ENCODE measurements around the gene LINS1.

LINS1 gene

DNA sequence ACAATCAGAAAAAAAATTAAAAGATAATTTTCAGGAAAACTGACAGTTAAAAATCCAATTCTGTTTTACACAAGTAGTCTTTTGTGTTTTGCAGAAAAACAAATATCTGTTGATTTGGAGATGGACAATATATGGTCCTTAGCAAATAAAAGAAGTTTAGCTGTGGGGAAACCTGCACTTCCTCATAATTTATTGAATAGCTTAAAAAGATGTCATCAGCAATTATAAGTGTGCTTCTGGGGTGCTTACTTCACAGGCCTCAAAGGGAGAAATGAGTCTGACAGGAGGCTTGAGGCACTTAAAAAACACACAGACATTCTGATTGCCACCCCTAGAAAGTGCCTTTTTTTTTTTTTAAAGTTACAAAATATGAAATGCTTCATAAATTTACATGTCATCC, 41.7 kb downstream of the LINS1 start:
- no peak for DNase-seq
- H3K36me3 Mint-ChIP-seq: peaks cover 31 to 42% of the 10 kb centered on the region in 2 donors

DNA sequence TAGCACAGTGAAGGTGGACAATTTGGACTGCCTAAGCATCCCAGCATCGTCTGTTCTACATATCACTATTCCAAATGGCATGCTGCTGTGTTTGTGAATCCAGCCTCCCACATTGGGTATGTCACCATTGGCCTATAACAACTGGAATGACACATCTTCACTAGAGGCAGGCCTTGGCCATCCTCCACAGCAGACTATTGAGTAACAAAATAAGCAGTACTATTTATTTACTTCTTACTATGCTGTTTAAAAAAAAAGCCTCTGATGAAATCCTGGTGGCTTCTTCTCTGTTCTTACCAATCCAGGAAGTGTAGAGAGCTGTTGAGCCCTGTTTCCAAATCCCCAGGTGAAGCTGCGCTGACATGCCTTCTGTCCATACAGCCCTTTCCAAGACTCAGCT, 42.7 kb downstream of the LINS1 start:
- no peak overlapping the region for H3K27ac Mint-ChIP-seq
- no peaks in the 10 kb centered on the region for H3K9me3 Mint-ChIP-seq
- no peak for ATAC-seq (replicated peaks)
- no peaks in the 10 kb centered on the region for H3K27me3 Mint-ChIP-seq
- H3K36me3 Mint-ChIP-seq: peaks cover 25 to 42% of the 10 kb centered on the region in 2 donors
- DNase-seq: no peak
- no peak overlapping the region for H3K4me3 Mint-ChIP-seq
- peaks cover 0 to 2% of the 10 kb centered on the region in 2 donors for H3K4me1 Mint-ChIP-seq

More for the DNA sequence above, 41.7 kb downstream of the LINS1 start:
- no peak overlapping the region for H3K4me3 Mint-ChIP-seq
- ATAC-seq (replicated peaks): no peak
- no peaks in the 10 kb centered on the region for H3K9me3 Mint-ChIP-seq
- H3K27ac Mint-ChIP-seq: no peak overlapping the region
- H3K27me3 Mint-ChIP-seq: no peaks in the 10 kb centered on the region
- H3K4me1 Mint-ChIP-seq: peaks cover 0 to 2% of the 10 kb centered on the region in 2 donors

DNA sequence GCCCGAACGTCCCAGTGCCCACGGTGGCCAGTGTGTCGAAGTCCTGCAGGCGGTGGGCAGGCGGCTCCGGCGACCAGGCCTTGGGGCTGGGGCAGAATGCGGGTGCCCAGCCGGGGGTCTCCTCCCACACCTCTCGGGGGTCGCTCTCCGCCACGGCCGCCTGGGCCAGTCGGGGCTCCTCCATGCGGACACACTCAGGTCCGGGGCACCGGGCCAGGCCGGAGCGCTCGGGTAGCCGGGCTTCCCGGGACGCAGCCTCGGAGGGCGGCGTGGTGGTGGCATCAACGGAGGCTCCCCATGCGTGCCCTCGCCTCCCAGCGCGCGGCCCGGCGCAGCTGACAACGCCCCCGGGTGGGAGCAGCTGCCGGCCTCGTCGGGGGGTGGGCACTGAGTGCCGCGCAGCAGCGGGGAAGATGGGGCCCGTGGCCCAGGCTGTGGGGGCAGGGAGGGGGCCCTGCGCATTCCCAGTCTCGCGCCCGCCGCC, 43.2 kb downstream of the LINS1 start:
- peaks cover 29 to 45% of the 10 kb centered on the region in 2 donors for H3K36me3 Mint-ChIP-seq
- no peak overlapping the region for H3K4me3 Mint-ChIP-seq
- no peak overlapping the region for H3K27ac Mint-ChIP-seq
- H3K9me3 Mint-ChIP-seq: peaks cover 0 to 2% of the 10 kb centered on the region in 2 donors
- H3K4me1 Mint-ChIP-seq: peaks cover 0 to 2% of the 10 kb centered on the region in 2 donors
- H3K27me3 Mint-ChIP-seq: no peaks in the 10 kb centered on the region
- DNase-seq: no peak
- no peak for ATAC-seq (replicated peaks)

GRCh38 chr15:100553468-100553867, 48.5 kb downstream of the LINS1 start:
- peaks cover 0 to 2% of the 10 kb centered on the region in 2 donors for H3K4me1 Mint-ChIP-seq
- no peaks in the 10 kb centered on the region for H3K27me3 Mint-ChIP-seq
- H3K9me3 Mint-ChIP-seq: peaks cover 0 to 2% of the 10 kb centered on the region in 2 donors
- ATAC-seq (replicated peaks) (no peak), DNase-seq (no peak)
- no peak overlapping the region for H3K4me3 Mint-ChIP-seq
- H3K27ac Mint-ChIP-seq: no peak overlapping the region
- H3K36me3 Mint-ChIP-seq: peaks cover 25 to 46% of the 10 kb centered on the region in 2 donors

DNA sequence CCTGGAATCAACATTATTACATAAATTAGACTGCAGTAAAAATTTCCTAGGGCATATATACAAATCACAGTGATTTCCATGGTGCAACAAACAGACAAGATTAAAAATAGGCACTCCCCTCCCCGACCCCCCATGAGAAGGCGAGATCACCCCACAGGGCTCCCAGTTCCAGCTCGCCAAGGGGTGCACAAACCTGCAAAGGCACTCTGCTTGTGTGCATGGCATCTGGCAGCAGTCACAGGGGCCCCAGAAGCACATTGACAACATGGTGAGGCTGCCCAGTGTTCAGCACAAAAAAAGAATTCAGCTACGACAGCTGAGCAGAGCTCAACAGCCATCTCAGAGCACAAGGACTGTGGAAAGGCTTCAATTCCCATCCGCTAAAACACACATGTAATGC, 54.0 kb downstream of the LINS1 start:
- peaks cover 14 to 18% of the 10 kb centered on the region in 2 donors for H3K36me3 Mint-ChIP-seq
- no peak for DNase-seq
- H3K4me1 Mint-ChIP-seq: no peaks in the 10 kb centered on the region
- H3K27me3 Mint-ChIP-seq: peaks cover 0 to 21% of the 10 kb centered on the region in 2 donors
- H3K4me3 Mint-ChIP-seq: no peak overlapping the region
- H3K9me3 Mint-ChIP-seq: no peaks in the 10 kb centered on the region
- ATAC-seq (replicated peaks): no peak
- H3K27ac Mint-ChIP-seq: no peak overlapping the region

DNA sequence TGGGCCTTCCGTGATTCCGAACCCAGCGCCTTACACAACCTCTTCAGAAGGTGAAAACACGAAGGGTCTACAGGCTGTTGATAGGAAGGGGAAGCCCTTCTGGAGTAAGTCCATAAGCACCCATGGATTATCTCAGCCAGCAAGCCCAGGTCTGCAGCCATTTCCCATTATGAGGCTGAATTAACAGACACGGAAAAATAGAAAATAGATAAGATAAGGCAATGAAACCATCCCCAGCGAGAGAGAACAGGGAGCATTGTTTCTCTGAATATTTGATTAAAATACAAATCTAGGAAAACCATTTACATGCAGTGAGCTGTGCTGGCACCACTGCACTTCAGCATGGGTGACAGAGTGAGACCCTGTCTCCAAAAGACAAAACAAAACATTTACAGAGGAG, 57.0 kb downstream of the LINS1 start:
- no peak for DNase-seq
- Mint-ChIP-seq H3K4me1 (no peaks in the 10 kb centered on the region), H3K27ac (no peak overlapping the region), H3K27me3 (peaks cover 0 to 21% of the 10 kb centered on the region in 2 donors), H3K4me3 (no peak overlapping the region), H3K9me3 (no peaks in the 10 kb centered on the region), H3K36me3 (no peaks in the 10 kb centered on the region)
- ATAC-seq (replicated peaks): no peak

GRCh38 chr15:100544338-100544841, 57.6 kb downstream of the LINS1 start:
- peaks cover 0 to 21% of the 10 kb centered on the region in 2 donors for H3K27me3 Mint-ChIP-seq
- DNase-seq (no peak), ATAC-seq (replicated peaks) (no peak)
- H3K9me3 Mint-ChIP-seq: peaks cover 0 to under 1% of the 10 kb centered on the region in 2 donors
- no peak overlapping the region for H3K27ac Mint-ChIP-seq
- H3K4me3 Mint-ChIP-seq: no peak overlapping the region
- H3K4me1 Mint-ChIP-seq: peaks cover 0 to under 1% of the 10 kb centered on the region in 2 donors
- H3K36me3 Mint-ChIP-seq: no peaks in the 10 kb centered on the region

DNA sequence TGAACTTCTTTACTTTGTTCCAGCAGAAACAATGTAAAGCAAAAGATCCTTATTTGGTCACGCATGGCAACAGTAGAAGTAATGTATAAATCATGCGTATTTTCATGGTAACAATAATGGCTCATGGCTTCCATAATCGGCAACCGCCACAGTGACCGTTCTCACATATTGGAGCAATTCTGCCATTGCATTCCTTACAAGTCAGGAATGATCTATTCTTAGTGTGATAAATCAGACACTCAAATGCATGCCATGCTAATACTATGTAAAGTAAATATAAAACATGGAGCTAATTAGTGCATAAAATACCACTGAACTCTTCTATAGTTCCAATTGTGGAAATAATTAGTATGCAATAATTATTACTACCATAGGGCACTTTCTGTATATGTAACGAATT, 59.7 kb downstream of the LINS1 start:
- ATAC-seq (replicated peaks) (no peak), DNase-seq (no peak)
- Mint-ChIP-seq H3K9me3 (peaks cover 4 to 7% of the 10 kb centered on the region in 2 donors), H3K27ac (no peak overlapping the region), H3K4me1 (peaks cover 7% of the 10 kb centered on the region in 2 donors), H3K27me3 (peaks cover 0 to 21% of the 10 kb centered on the region in 2 donors), H3K4me3 (no peak overlapping the region), H3K36me3 (peaks cover 4 to 5% of the 10 kb centered on the region in 2 donors)

DNA sequence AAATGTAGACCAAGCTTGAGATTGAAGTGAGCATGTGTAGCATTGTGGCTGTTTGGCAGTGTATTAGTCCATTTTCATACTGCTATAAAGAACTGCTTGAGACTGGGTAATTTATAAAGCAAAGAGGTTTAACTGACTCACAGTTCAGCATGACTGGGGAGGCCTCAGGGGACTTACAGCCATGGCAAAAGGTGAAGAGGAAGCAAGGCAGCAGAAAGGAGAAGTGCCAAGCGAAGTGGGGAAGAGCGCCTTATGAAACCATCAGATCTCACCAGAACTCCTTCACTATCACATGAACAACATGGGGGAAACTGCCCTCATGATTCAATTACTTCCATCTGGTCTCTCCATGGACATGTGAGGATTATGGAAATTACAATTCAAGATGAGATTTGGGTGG, 64.7 kb downstream of the LINS1 start:
- H3K4me3 Mint-ChIP-seq: no peak overlapping the region
- DNase-seq: peak; percentile 69
- H3K4me1 Mint-ChIP-seq: peaks cover 14 to 17% of the 10 kb centered on the region in 2 donors
- H3K27ac Mint-ChIP-seq: peak overlapping the region; percentile 60
- peaks cover 4 to 7% of the 10 kb centered on the region in 2 donors for H3K9me3 Mint-ChIP-seq
- ATAC-seq (replicated peaks): peak; percentile 98 to 99
- peaks cover 5 to 11% of the 10 kb centered on the region in 2 donors for H3K27me3 Mint-ChIP-seq
- H3K36me3 Mint-ChIP-seq: peaks cover 4 to 5% of the 10 kb centered on the region in 2 donors

- H3K4me1 Mint-ChIP-seq: peaks cover 14 to 17% of the 10 kb centered on the region in 2 donors
- H3K27me3 Mint-ChIP-seq: peaks cover 9 to 15% of the 10 kb centered on the region in 2 donors
- no peak for ATAC-seq (replicated peaks)
- H3K36me3 Mint-ChIP-seq: peaks cover 4 to 5% of the 10 kb centered on the region in 2 donors
- DNase-seq: no peak
- no peak overlapping the region for H3K4me3 Mint-ChIP-seq
- H3K27ac Mint-ChIP-seq: peak overlapping the region; percentile 60
- peaks cover 4 to 7% of the 10 kb centered on the region in 2 donors for H3K9me3 Mint-ChIP-seq
Observed at GRCh38 chr15:100536733-100537132, 65.3 kb downstream of the LINS1 start.

GRCh38 chr15:100533886-100534285, 68.1 kb downstream of the LINS1 start:
- Mint-ChIP-seq H3K27me3 (peaks cover 19 to 32% of the 10 kb centered on the region in 2 donors), H3K4me1 (peaks cover 12 to 17% of the 10 kb centered on the region in 2 donors), H3K4me3 (no peak overlapping the region), H3K36me3 (peaks cover 2 to 3% of the 10 kb centered on the region in 2 donors), H3K27ac (no peak overlapping the region), H3K9me3 (peaks cover 2 to 4% of the 10 kb centered on the region in 2 donors)
- DNase-seq (no peak), ATAC-seq (replicated peaks) (no peak)

DNA sequence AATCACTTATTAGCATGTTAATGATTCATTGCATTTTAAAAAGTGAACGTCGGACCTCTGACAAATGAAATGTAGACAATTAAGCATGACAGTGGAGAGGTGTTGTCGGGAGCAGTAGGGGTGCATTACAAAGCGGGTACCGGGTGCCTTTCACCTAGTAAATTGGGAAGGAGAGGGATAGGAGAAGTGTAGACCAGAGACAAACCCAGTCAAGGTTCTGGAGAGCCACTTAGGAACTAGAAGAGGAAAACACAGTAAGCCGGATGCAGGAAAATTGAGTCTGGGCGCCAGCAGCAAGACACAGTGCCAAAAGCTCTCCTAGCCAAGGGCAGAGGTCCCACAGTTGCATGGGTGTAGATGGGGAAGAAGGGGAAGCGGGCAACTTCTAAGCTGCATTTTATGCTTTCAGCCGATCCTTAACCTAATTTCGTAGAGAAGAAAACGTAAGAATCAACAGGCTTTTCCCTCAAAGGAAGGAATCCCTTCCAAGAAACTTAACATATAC, 70.1 kb downstream of the LINS1 start:
- DNase-seq (no peak), ATAC-seq (replicated peaks) (no peak)
- peaks cover 24 to 38% of the 10 kb centered on the region in 2 donors for H3K27me3 Mint-ChIP-seq
- no peaks in the 10 kb centered on the region for H3K9me3 Mint-ChIP-seq
- H3K4me1 Mint-ChIP-seq: peaks cover 3 to 7% of the 10 kb centered on the region in 2 donors
- H3K4me3 Mint-ChIP-seq: no peak overlapping the region
- no peaks in the 10 kb centered on the region for H3K36me3 Mint-ChIP-seq
- H3K27ac Mint-ChIP-seq: no peak overlapping the region

GRCh38 chr15:100531204-100531603, 70.8 kb downstream of the LINS1 start:
- Mint-ChIP-seq H3K27ac (no peak overlapping the region), H3K9me3 (no peaks in the 10 kb centered on the region), H3K4me3 (no peak overlapping the region), H3K36me3 (no peaks in the 10 kb centered on the region), H3K4me1 (peaks cover 0 to under 1% of the 10 kb centered on the region in 2 donors), H3K27me3 (peaks cover 26 to 38% of the 10 kb centered on the region in 2 donors)
- DNase-seq: no peak
- ATAC-seq (replicated peaks): no peak

DNA sequence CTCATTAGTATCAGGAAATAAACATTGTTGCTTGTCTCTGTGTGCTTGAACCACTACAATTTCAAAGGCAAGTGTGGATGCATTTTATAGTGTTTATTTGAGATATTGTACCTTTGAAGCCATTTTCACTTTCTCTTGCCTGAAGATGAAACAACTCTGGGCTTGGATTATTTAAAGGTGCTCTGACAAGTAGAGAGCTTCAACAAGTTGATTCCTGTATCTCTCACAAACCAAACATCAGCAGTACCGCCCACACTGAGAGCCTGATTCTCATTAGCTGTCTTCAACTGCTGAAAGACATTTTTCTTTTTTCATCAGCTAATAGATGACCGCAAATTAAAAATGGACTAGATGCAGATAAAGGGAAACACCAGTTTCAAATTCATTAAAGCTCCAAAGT, 72.4 kb downstream of the LINS1 start:
- Mint-ChIP-seq H3K27ac (no peak overlapping the region), H3K27me3 (peaks cover 29 to 38% of the 10 kb centered on the region in 2 donors), H3K4me1 (no peaks in the 10 kb centered on the region), H3K9me3 (no peaks in the 10 kb centered on the region), H3K4me3 (no peak overlapping the region), H3K36me3 (no peaks in the 10 kb centered on the region)
- DNase-seq (no peak), ATAC-seq (replicated peaks) (no peak)

- DNase-seq: no peak
- Mint-ChIP-seq H3K36me3 (no peaks in the 10 kb centered on the region), H3K4me1 (no peaks in the 10 kb centered on the region), H3K27ac (no peak within 1 kb of the TSS), H3K4me3 (no peak within 1 kb of the TSS), H3K9me3 (no peaks in the 10 kb centered on the region), H3K27me3 (peaks cover 29 to 44% of the 10 kb centered on the region in 2 donors)
- ATAC-seq (replicated peaks): no peak
Observed at GRCh38 chr15:100528833-100529428, 73.1 kb downstream of the LINS1 start, which contains the start of gene CERS3. CERS3 (minus strand) TSS chr15:100528950; CDS start chr15:100501849, 27,101 bp downstream.
